ENCODE data around the gene CRYGB. TPM values are rescaled to one million over a fixed set of nuclear protein-coding genes. Genes with fewer than 3 reads are reported as not detected.

The CRYGB gene
- total RNA-seq, 1 donor from 2014 or later, result not detected

Other genes with a start within 250 kb of the CRYGB start
- gene PLEKHM3, start 120.6 kb downstream of the CRYGB start, total RNA-seq, result 13.3 TPM
- not detected for gene CRYGD, start 21.6 kb downstream of the CRYGB start, total RNA-seq
- gene CRYGC, start 16.3 kb downstream of the CRYGB start, total RNA-seq, result not detected
- not detected for gene CRYGA, start 17.4 kb upstream of the CRYGB start, total RNA-seq
- gene C2orf80, start 43.9 kb upstream of the CRYGB start, total RNA-seq, result not detected
- gene IDH1, start 108.9 kb upstream of the CRYGB start, total RNA-seq, result 50.8 TPM
- gene PIKFYVE, start 120.1 kb upstream of the CRYGB start, total RNA-seq, result 16.1 TPM